ENCODE data around the gene MYH7B.

The MYH7B gene

DNA sequence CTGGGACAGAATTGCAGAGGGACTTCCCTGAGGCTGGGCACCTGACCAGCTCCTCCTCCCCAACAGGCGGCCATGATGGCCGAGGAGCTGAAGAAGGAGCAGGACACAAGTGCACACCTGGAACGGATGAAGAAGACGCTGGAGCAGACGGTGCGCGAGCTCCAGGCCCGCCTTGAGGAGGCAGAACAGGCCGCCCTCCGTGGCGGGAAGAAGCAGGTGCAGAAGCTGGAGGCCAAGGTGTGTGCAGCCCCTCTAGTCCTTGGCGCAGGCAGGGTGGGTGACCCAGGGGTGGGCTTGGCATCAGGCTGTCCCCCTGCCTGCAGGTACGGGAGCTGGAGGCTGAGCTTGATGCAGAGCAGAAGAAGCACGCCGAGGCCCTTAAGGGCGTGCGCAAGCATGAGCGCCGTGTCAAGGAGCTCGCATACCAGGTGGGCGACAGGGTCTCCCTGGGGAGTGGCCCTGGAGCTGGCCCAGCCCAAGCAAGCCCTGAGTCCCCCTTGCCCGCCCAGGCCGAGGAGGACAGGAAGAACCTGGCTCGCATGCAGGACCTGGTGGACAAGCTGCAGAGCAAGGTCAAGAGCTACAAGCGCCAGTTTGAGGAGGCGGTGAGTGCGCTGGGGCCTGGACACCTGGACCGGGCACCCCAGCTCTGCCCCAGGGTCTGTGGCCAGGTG, 45.4 kb downstream of the MYH7B start:
- peaks cover 48% of the 10 kb centered on the region for H3K36me3 Mint-ChIP-seq (ENCODE audit: low read depth)
- no peak overlapping the region for H3K27ac Mint-ChIP-seq
- no peak overlapping the region for H3K4me3 Mint-ChIP-seq
- no peaks in the 10 kb centered on the region for H3K27me3 Mint-ChIP-seq
- H3K9me3 Mint-ChIP-seq: no peaks in the 10 kb centered on the region
- H3K4me1 Mint-ChIP-seq (ENCODE audit: low read depth): no peaks in the 10 kb centered on the region

DNA sequence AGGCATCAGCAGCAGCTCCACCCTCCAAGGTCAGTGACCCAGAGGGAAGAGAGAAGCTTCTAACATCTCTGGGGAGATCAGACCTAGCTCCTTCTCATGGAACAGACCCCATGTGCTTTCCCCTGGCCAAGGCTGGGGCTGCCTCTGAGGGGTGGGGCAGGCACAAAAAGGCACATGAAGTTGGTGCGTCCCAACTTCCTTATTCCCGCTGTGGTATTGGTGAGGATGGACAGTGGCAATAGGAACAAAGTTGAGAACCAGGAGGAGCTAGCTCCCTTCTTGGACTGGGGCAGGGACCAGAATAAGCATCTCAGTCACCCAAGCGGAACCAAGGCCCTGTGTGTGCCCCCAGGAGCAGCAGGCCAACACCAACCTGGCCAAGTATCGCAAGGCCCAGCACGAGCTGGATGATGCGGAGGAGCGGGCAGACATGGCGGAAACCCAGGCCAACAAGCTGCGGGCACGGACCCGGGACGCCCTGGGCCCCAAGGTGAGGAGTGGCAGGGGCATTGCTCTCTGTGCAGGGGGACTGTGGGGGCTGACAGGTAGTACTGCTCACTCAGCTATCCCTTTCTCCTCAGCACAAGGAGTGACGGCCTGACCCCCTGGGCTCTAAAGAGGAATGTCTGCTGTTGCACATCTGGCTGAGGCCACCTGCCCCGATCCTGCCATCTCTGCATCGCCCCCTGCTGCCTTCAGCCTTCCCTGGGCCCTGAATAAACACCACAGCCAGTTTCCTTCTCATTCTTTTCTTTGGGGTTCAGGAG, 46.1 kb downstream of the MYH7B start:
- peaks cover 46% of the 10 kb centered on the region for H3K36me3 Mint-ChIP-seq (ENCODE audit: low read depth)
- no peaks in the 10 kb centered on the region for H3K4me1 Mint-ChIP-seq (ENCODE audit: low read depth)

DNA sequence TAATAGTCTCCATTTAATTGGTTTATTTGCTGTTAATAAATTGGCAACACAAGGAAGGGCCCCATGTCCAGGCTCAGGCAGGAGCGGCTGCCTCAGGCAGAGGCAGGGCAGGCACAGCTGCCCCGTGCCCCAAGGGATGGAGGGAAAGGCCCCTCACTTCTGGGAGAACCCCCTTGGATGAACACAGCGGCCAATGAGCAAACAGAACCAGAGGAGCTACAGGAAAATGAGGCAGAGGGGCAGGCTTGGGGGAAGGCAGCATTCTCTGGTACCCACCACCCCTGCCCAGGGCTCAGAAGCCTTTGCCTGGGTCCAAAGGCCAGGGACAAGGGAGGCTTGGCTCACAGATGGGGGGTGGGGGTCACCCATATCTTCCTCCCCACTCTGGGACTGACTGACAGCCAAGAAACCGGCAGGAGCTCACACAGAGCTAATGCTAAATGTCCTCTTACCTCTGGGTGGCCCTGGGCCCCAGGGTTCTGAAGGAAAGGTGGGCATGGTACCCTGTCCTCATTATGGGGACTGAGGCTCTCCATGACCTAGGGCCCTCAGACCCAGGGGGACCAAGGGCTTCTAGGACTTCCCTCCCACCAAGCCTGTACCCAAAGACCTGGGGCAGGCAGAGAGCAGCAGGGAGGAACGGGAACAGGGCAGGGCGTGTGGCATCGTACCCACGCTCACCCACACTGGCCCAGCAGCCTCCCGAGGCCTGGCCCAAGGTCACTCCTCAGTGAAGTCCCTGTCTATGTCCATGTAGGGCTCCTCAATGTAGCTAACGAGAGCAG, 47.0 kb downstream of the MYH7B start:
- Mint-ChIP-seq H3K27me3 (no peaks in the 10 kb centered on the region), H3K27ac (no peak overlapping the region), H3K4me3 (no peak overlapping the region), H3K36me3 (ENCODE audit: low read depth) (peaks cover 46% of the 10 kb centered on the region), H3K4me1 (ENCODE audit: low read depth) (no peaks in the 10 kb centered on the region), H3K9me3 (no peaks in the 10 kb centered on the region)

More for the DNA sequence above, 46.1 kb downstream of the MYH7B start:
- H3K27me3 Mint-ChIP-seq: no peaks in the 10 kb centered on the region
- no peak overlapping the region for H3K27ac Mint-ChIP-seq
- H3K9me3 Mint-ChIP-seq: no peaks in the 10 kb centered on the region
- H3K4me3 Mint-ChIP-seq: no peak overlapping the region

DNA sequence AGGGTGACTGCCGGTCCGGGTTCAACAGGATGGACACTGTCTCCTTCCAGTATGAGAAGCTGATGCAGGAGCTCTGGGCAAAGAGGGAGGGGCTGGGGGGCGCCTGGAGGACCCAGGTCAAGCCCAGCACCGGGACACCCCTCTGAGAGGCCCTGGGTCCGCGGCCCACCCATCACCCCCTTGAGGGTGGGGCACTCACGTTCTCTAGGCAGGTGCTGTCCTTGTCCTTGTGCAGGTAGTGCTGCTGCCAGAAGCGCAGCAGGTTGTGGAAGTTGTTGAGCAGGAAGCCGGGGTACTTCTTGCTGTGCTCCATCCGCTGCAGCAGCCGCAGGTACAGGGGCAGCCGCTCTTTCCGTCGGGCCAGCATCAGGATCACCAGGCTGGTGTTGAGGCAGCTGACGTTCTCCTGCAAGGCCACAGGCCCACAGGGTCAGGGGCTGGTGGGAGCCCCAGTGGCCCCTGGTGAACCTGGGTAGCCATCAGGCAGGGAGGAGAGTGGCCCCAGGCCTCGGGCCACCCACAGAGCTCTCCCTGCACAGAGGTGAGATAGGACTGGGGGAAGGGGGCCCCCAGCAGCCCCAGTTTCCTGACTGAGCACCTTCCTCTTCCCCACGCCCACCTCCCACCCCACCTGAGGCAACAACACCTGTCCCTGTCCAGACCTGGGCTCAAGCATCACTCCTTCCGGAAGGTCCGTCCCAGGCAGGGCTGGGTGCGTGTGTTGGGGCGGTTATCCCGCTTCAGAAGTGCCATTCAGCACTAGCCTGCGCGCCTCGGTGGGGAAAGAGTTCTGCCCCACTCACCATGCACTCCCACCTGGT, 47.8 kb downstream of the MYH7B start:
- Mint-ChIP-seq H3K27me3 (no peaks in the 10 kb centered on the region), H3K4me3 (no peak overlapping the region), H3K4me1 (ENCODE audit: low read depth) (no peaks in the 10 kb centered on the region), H3K36me3 (ENCODE audit: low read depth) (peaks cover 40% of the 10 kb centered on the region), H3K27ac (no peak overlapping the region), H3K9me3 (no peaks in the 10 kb centered on the region)

DNA sequence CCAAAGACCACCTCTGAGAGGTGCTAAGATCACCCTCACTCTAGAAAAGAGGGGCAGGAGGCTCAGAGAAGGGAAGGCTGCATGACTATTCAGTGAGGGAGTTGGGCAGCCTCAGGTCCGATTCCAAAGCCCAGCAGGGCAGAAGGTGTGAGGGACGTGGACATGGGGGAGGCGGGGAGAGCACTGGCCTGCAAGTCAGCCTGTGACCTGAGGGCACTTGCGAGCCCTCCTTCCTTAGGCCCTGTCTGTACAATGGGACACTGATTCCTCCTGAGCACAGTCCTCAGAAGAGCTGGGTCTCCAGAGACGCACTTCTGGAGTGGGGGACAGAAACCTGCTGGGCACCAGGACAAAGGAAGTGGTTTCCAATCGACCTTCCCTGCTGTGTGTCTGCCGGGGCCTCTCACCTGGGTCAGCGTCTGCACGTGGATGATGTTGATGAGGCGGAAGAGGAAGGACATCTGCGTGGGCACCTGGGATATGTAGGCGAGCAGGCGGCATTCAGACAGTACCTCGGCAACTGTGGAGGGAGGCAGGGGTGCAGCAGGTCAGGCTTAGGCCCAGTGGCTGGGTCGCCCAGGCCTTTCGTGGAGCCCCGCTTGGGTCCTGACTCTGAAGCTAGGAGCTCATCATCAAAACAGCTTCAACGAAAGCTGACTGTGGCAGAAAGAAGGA, 48.5 kb downstream of the MYH7B start:
- no peaks in the 10 kb centered on the region for H3K9me3 Mint-ChIP-seq
- H3K27ac Mint-ChIP-seq: no peak overlapping the region
- no peak overlapping the region for H3K4me3 Mint-ChIP-seq
- no peaks in the 10 kb centered on the region for H3K4me1 Mint-ChIP-seq (ENCODE audit: low read depth)
- no peaks in the 10 kb centered on the region for H3K27me3 Mint-ChIP-seq
- peaks cover 39% of the 10 kb centered on the region for H3K36me3 Mint-ChIP-seq (ENCODE audit: low read depth)

DNA sequence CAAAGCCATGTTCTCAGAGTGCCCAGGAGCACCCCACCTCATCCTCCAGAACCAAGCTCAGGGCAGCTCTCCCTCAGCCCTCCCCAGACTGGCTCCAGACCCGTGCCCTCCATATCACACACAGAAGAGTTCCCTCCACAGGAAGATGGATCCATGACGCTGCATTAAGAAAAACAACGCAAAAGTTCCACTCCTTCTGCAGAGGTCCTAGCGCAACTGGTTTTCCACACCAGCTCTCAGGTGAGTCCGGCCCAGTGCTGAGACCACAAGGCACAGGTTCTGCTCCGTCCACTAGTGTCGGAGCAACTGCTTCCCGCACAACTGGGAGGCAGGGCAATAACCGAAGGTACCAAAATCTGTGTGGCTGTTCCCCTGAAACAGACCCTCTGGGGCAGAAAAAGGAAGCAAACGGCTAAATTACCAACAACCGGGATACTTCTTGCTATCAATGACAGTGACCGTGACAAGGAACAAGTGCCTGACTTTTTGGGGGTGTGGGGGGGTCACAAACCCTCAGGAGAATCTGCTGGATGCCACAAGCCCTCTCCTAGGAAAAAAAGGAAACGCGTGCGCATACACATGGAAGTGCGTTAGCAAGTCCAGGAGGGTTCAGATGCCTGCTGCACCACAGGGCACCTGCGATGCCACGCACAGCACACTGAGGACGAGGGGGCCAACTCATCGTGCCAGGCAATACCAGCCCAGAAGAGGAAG, 49.2 kb downstream of the MYH7B start:
- Mint-ChIP-seq H3K27ac (no peak overlapping the region), H3K4me3 (no peak overlapping the region), H3K36me3 (ENCODE audit: low read depth) (peaks cover 43% of the 10 kb centered on the region), H3K9me3 (no peaks in the 10 kb centered on the region), H3K27me3 (no peaks in the 10 kb centered on the region), H3K4me1 (ENCODE audit: low read depth) (no peaks in the 10 kb centered on the region)

Measured in stimulated activated naive CD8-positive, alpha-beta T cell treated with anti-CD3 and anti-CD28 coated beads, Interleukin-15, Interleukin-2, amounts not matched to agents 100 ng/mL and 50 ng/mL, for 24 hours (primary cell).